ENCODE measurements around the gene FGF10. TPM values are rescaled to one million over a fixed set of nuclear protein-coding genes. Genes with fewer than 3 reads are reported as not detected.

The FGF10 gene
- total and polyA plus RNA-seq, 2 experiments from 2014 or later: 43.7 to 60.0 TPM

- H3K9me3 ChIP-seq (ENCODE audit: low read depth): no peaks in the 10 kb centered on the region
- no peak for TF ChIP-seq CTCF (IDR thresholded peaks at IDR 0.05; ENCODE audit: low read depth, low read length)
- peaks cover 3% of the 10 kb centered on the region for H3K36me3 ChIP-seq
Measured at GRCh38 chr5:44361342-44362001, 27.7 kb downstream of the FGF10 start.

GRCh38 chr5:44360919-44361318, 28.3 kb downstream of the FGF10 start:
- H3K4me3 ChIP-seq: no peak overlapping the region
- H3K9me3 ChIP-seq (ENCODE audit: low read depth): no peaks in the 10 kb centered on the region
- no peaks in the 10 kb centered on the region for H3K27me3 ChIP-seq
- TF ChIP-seq CTCF (IDR thresholded peaks at IDR 0.05; ENCODE audit: low read depth, low read length): no peak
- no peak for DNase-seq (ENCODE audit: low read depth in 1 of 2, low spot score in 1 of 2)
- peak overlapping the region; percentile 74 for H3K27ac ChIP-seq
- peaks cover 3% of the 10 kb centered on the region for H3K36me3 ChIP-seq
- H3K4me1 ChIP-seq (ENCODE audit: low read depth): peaks cover 37% of the 10 kb centered on the region

More at GRCh38 chr5:44361342-44362001, 27.7 kb downstream of the FGF10 start:
- DNase-seq (ENCODE audit: low read depth in 1 of 2, low spot score in 1 of 2): no peak
- no peaks in the 10 kb centered on the region for H3K27me3 ChIP-seq
- peak overlapping the region; percentile 74 for H3K27ac ChIP-seq
- H3K4me1 ChIP-seq (ENCODE audit: low read depth): peaks cover 42% of the 10 kb centered on the region
- no peak overlapping the region for H3K4me3 ChIP-seq

GRCh38 chr5:44358421-44358820, 30.8 kb downstream of the FGF10 start:
- no peak for DNase-seq (ENCODE audit: low read depth in 1 of 2, low spot score in 1 of 2)
- Histone ChIP-seq H3K9me3 (ENCODE audit: low read depth) (no peaks in the 10 kb centered on the region), H3K4me3 (no peak overlapping the region), H3K36me3 (peaks cover 3% of the 10 kb centered on the region), H3K4me1 (ENCODE audit: low read depth) (peaks cover 25% of the 10 kb centered on the region), H3K27ac (no peak overlapping the region), H3K27me3 (no peaks in the 10 kb centered on the region)
- TF ChIP-seq CTCF (IDR thresholded peaks at IDR 0.05; ENCODE audit: low read depth, low read length): no peak

- no peaks in the 10 kb centered on the region for H3K36me3 ChIP-seq
- no peak overlapping the region for H3K27ac ChIP-seq
- no peaks in the 10 kb centered on the region for H3K9me3 ChIP-seq (ENCODE audit: low read depth)
- H3K4me3 ChIP-seq: no peak overlapping the region
- no peak for TF ChIP-seq CTCF (IDR thresholded peaks at IDR 0.05; ENCODE audit: low read depth, low read length)
- DNase-seq (ENCODE audit: low read depth in 1 of 2, low spot score in 1 of 2): no peak
- H3K27me3 ChIP-seq: no peaks in the 10 kb centered on the region
- peaks cover 19% of the 10 kb centered on the region for H3K4me1 ChIP-seq (ENCODE audit: low read depth)
Measured at GRCh38 chr5:44356231-44356630, 33.0 kb downstream of the FGF10 start.

GRCh38 chr5:44345871-44346270, 43.3 kb downstream of the FGF10 start:
- no peak for TF ChIP-seq CTCF (IDR thresholded peaks at IDR 0.05; ENCODE audit: low read depth, low read length)
- Histone ChIP-seq H3K27me3 (no peaks in the 10 kb centered on the region), H3K4me1 (ENCODE audit: low read depth) (peaks cover 9% of the 10 kb centered on the region), H3K9me3 (ENCODE audit: low read depth) (no peaks in the 10 kb centered on the region), H3K27ac (no peak overlapping the region), H3K36me3 (no peaks in the 10 kb centered on the region), H3K4me3 (no peak overlapping the region)
- no peak for DNase-seq (ENCODE audit: low read depth in 1 of 2, low spot score in 1 of 2)

All from cardiac muscle cell (in vitro differentiated cells and primary cell).